NB4 (cell line): ENCODE measurements around the gene SLC26A8.
"Not testable (repeated sequence)": the region's sequence is repeated elsewhere in the genome, so short reads cannot be mapped to it uniquely, and the experiment has no call there.

Experiments used
- DNase-seq: peaks from one replicate; pipeline ENCODE4 v3.0.0; 2010; ENCODE audit warnings: low read depth
- H3K4me3 ChIP-seq: one replicate; pipeline ENCODE4 v1.5.1; 2011; ENCODE audit warnings: mild to moderate bottlenecking, low read depth, low read length, moderate library complexity
- MYC ChIP-seq: IDR thresholded peaks from 2 replicates; pipeline ENCODE4 v1.6.1; 2011; ENCODE audit warnings: low read depth, low read length
- POLR2A ChIP-seq: IDR thresholded peaks from 2 replicates; pipeline ENCODE4 v1.6.1; 2011; ENCODE audit warnings: mild to moderate bottlenecking; ENCODE audit not compliant: insufficient read length; ENCODE audit errors: extremely low read depth
- TF ChIP-seq, protein P1 (sequence below): IDR thresholded peaks from 2 replicates; pipeline ENCODE4 v1.6.1; 2011; ENCODE audit warnings: low read depth, low read length
- TF ChIP-seq, protein P2 (sequence below): IDR thresholded peaks from one replicate; pipeline ENCODE4 v1.5.1; 2012; ENCODE audit warnings: low read depth, low read length

The SLC26A8 gene

DNA sequence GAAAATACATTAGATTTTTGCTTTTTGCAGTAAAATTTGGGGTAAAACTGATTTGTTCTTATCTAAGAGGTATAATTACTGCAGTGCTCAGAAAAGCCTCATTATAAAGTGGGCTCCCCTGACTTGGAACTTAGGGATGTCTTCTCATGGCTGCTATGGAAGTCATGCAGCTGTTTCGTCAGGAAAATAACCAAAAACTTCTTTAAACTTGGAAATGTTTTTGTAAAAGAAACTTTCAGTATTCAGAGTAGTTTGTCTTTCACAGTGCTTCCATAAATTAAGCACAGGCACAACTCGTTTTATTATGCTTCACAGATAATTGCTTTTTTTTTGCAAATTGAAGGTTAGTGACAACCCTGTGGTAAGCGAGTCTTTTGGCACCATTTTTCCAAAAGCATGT is 10.0 kb upstream of the SLC26A8 start:
- no peak overlapping the region for H3K4me3 ChIP-seq
- DNase-seq: no peak
- TF ChIP-seq MYC (no peak), POLR2A (no peak)
- TF ChIP-seq, protein P1, sequence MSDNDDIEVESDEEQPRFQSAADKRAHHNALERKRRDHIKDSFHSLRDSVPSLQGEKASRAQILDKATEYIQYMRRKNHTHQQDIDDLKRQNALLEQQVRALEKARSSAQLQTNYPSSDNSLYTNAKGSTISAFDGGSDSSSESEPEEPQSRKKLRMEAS: no peak
- TF ChIP-seq, protein P2, sequence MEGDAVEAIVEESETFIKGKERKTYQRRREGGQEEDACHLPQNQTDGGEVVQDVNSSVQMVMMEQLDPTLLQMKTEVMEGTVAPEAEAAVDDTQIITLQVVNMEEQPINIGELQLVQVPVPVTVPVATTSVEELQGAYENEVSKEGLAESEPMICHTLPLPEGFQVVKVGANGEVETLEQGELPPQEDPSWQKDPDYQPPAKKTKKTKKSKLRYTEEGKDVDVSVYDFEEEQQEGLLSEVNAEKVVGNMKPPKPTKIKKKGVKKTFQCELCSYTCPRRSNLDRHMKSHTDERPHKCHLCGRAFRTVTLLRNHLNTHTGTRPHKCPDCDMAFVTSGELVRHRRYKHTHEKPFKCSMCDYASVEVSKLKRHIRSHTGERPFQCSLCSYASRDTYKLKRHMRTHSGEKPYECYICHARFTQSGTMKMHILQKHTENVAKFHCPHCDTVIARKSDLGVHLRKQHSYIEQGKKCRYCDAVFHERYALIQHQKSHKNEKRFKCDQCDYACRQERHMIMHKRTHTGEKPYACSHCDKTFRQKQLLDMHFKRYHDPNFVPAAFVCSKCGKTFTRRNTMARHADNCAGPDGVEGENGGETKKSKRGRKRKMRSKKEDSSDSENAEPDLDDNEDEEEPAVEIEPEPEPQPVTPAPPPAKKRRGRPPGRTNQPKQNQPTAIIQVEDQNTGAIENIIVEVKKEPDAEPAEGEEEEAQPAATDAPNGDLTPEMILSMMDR: no peak

DNA sequence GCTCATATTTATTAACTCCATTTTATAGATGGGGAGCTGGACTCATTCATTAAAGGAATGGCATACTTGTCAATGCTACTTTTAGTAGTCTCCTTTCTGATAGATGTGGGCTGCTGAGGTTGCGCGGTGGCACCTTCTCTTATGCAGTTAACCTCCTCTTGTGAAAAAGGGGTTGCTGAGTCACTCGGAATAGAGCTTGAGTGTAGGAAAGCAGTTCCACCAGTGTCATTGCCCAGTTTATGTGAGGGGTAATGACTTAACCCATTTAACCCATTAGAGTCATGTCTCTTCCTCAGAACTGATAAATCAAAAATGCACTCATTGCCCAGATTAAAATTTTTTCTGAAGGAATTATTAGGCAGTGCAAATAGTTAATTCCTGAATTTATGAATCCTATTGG is 9.5 kb upstream of the SLC26A8 start:
- peak; percentile 59 for DNase-seq
- TF ChIP-seq MYC (no peak), POLR2A (no peak)
- TF ChIP-seq, protein P1: no peak
- TF ChIP-seq, protein P2: no peak
- peak overlapping the region; percentile 18 for H3K4me3 ChIP-seq

DNA sequence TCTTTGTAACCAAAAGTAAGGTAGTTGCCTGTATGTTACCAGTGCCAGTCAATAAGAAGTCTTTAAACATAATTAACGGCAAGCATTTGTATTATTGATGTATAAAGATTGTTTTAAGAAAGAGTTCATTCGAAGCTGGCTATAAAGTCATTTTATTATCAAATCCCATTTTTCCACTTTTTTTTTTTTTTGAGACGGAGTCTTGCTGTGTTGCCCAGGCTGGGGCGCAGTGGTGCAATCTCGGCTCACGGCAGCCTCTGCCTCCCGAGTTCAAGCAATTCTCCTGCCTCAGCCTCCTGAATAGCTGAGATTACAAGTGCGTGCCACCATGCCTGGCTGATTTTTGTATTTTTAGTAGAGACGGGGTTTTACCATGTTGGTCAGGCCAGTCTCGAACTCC is 8.7 kb upstream of the SLC26A8 start:
- DNase-seq, H3K4me3 ChIP-seq: not testable (repeated sequence)

DNA sequence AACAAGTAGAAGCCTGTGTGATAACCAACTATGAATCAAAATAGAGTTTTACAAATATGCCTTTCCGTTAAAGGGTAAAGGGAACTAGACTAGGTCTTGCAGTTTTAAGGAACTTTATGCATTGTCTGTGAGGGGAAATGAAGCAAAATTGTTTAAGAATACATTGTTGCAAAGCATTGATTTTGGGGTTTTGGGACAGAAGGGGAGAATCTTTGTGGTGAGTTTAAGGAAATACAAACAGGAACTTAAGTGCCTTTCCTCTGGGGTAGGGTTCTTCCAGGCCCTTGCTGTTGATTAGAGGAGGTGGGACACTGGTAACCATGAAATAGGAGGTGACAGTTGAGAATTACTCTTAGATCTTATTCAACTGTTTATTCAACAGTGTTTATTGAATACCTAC is 7.8 kb upstream of the SLC26A8 start:
- peak overlapping the region; percentile 22 for H3K4me3 ChIP-seq
- DNase-seq: peak; percentile 78
- TF ChIP-seq, protein P1: no peak
- TF ChIP-seq POLR2A (no peak), MYC (no peak)
- TF ChIP-seq, protein P2: no peak

DNA sequence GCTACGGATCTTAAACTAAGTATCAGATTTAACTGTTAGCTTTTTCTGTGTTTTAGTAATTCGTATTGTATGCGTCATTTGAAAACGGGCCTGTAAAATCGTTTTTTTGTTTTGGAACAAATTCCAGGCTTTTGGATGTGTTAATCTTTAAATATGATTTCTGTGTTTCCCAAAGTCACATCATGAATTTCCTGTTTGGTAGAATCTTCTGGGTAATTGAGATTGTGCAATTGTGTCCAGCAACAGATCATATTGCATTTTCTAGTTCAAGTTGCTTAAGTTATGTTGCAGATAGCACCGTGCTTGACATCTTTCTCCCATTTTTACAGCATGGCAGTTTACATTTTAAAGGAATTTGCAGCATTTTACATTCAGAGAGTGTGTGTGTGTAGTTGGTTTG is 5.0 kb upstream of the SLC26A8 start:
- TF ChIP-seq, protein P1: 0 out of 2 replicates have a peak, but pooled peaks have one; percentile 11
- no peak for TF ChIP-seq POLR2A
- H3K4me3 ChIP-seq: peak overlapping the region; percentile 86
- peak; percentile 83 for DNase-seq

DNA sequence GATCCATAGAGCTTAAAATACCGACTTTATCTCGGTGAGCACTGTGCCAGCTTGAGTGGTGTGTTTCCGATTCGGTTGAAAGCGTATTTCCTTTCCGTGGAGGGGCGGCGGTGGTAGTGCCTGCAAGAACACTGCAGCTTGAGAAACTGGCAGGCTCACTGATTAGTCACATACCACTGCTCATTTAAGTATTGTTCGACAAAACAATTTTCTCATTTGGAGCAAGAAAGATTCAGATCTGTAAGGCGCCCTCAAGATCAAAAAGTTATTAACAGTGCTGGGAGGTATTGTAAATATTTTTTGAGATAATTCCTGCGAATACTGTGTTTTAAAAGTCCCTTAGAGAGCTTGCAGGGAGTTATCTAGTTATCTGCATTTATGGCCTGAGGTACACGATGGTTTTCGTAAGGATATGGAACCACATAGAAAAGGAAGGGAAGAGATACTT is 4.5 kb upstream of the SLC26A8 start:
- peak; percentile 91 for DNase-seq
- TF ChIP-seq, protein P1: 0 out of 2 replicates have a peak, but pooled peaks have one; percentile 4
- TF ChIP-seq MYC (peak; percentile 47), POLR2A (peak; percentile 36)
- TF ChIP-seq, protein P2: no peak
- H3K4me3 ChIP-seq: peak overlapping the region; percentile 86

DNA sequence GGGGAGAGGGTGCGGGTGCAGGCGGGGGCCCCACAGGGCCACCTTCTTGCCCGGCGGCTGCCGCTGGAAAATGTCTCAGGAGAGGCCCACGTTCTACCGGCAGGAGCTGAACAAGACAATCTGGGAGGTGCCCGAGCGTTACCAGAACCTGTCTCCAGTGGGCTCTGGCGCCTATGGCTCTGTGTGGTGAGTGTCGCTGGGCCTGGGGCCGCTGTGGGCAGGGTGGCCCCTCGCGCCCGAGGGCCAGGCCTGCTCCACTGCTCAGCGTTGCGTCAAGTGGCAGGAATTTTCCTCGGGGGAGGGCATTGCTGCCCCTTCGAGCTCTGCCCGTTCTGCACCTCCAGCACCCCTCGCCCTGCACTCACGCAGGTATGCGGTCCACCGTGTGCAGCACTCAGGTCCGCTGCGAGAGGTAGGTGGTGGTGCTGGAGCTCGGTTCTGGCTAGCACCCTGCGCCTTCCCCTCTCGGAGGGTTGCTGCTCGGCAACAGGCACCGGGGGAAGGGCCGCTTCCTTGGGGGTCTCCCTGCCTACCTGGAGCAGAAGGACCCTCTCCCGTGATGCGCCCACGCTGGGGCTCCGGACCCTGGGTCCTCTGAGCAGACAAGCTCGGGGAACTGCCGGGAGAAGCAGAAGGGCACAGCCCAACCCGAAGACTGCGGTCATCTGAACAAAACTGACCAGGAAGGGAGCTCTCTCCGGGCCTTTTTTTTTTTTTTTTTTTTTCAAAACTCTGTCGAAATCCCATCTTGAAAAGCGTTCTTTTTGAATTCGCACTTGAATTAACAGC is 3.8 kb upstream of the SLC26A8 start:
- TF ChIP-seq, protein P1: no peak
- TF ChIP-seq, protein P2: no peak
- TF ChIP-seq MYC (no peak), POLR2A (no peak)
- peak; percentile 60 for DNase-seq
- peak overlapping the region; percentile 86 for H3K4me3 ChIP-seq
